HL-60/S4 treated with retinoic acid at 250 ng/mL for 4 days and 3 days (cell line): ENCODE measurements around the gene SCYGR8.
"Not testable (repeated sequence)": the region's sequence is repeated elsewhere in the genome, so short reads cannot be mapped to it uniquely, and the experiment has no call there.

Experiments
- in situ Hi-C: fragments of 300-500 bp; cut with MboI; formaldehyde crosslinking; loops from 2 replicates; pipeline ENCODE4 v1.7.0; 2022; ENCODE audit warnings: low sequenced_read_pairs

Gene SCYGR8

GRCh38 chr2:227745594-227745993, at the start of gene SCYGR8:
Gene SCYGR8 (plus strand): TSS chr2:227745894. CDS start chr2:227745894, 0 bp downstream.
- in situ Hi-C loops = no loop called here

- in situ Hi-C loops = no loop called here
Measured at GRCh38 chr2:227696990-227697679, 48.6 kb upstream of the SCYGR8 start.

GRCh38 chr2:227701556-227701955, 44.1 kb upstream of the SCYGR8 start:
- in situ Hi-C loops = no loop called here

- in situ Hi-C loops = no loop called here
Measured at GRCh38 chr2:227703280-227703732, 42.4 kb upstream of the SCYGR8 start.

GRCh38 chr2:227703961-227704360, 41.7 kb upstream of the SCYGR8 start:
- in situ Hi-C loops = no loop called here

GRCh38 chr2:227706859-227707258, 38.8 kb upstream of the SCYGR8 start:
- in situ Hi-C loops = no loop called here

- in situ Hi-C loops = no loop called here
Measured at GRCh38 chr2:227707390-227707789, 38.3 kb upstream of the SCYGR8 start.

GRCh38 chr2:227710986-227711385, 34.7 kb upstream of the SCYGR8 start:
- in situ Hi-C loops = no loop called here

GRCh38 chr2:227713291-227713690, 32.4 kb upstream of the SCYGR8 start:
- in situ Hi-C loops = no loop called here

GRCh38 chr2:227716501-227716900, 29.2 kb upstream of the SCYGR8 start:
- in situ Hi-C loops = no loop called here

- in situ Hi-C loops = no loop called here
Measured at GRCh38 chr2:227717687-227718567, 27.8 kb upstream of the SCYGR8 start, which contains the start of gene SLC19A3. Gene SLC19A3 (minus strand): TSS chr2:227718028. CDS start chr2:227702318, 15,710 bp downstream.

- in situ Hi-C loops = no loop called here
Measured at GRCh38 chr2:227719641-227720040, 26.1 kb upstream of the SCYGR8 start.

GRCh38 chr2:227720680-227721079, 25.0 kb upstream of the SCYGR8 start:
- in situ Hi-C loops = no loop called here

- in situ Hi-C loops = not testable (repeated sequence)
Measured at GRCh38 chr2:227722821-227723220, 22.9 kb upstream of the SCYGR8 start.

- in situ Hi-C loops = no loop called here
Measured at GRCh38 chr2:227724394-227725039, 21.2 kb upstream of the SCYGR8 start, which contains the start of gene SCYGR6. Gene SCYGR6 (minus strand): TSS chr2:227724757. CDS start chr2:227724757, 0 bp downstream.

GRCh38 chr2:227728035-227728434, 17.7 kb upstream of the SCYGR8 start, which contains the start of gene SCYGR7:
Gene SCYGR7 (plus strand): TSS chr2:227728335. CDS start chr2:227728335, 0 bp downstream.
- in situ Hi-C loops = no loop called here

GRCh38 chr2:227739351-227739750, 6.3 kb upstream of the SCYGR8 start:
- in situ Hi-C loops = no loop called here

GRCh38 chr2:227740705-227741104, 5.0 kb upstream of the SCYGR8 start:
- in situ Hi-C loops = not testable (repeated sequence)

GRCh38 chr2:227748079-227748478, 2.4 kb downstream of the SCYGR8 start:
- in situ Hi-C loops = no loop called here

- in situ Hi-C loops = not testable (repeated sequence)
Measured at GRCh38 chr2:227756261-227756660, 10.6 kb downstream of the SCYGR8 start.
